Neural cell (in vitro differentiated cells): Measurements from ENCODE around the gene ZBTB17. TPM values are rescaled to one million over a fixed set of nuclear protein-coding genes. Genes with fewer than 3 reads are reported as not detected.
A peak's percentile ranks its signal among the peaks of the same experiment; 100 is the strongest.

ENCODE experiments used
- H2AFZ ChIP-seq: fragments of 200-600, 300-800 bp; sonication (generic), shearing (Covaris generic); 2 replicates; pipeline ENCODE4 v1.6.0; 2014; ENCODE audit warnings: low read depth, mild to moderate bottlenecking, antibody characterized with exemption, low read length, moderate library complexity
- H3F3A ChIP-seq: fragments of 200-600 bp; shearing (Covaris generic); 2 replicates; pipeline ENCODE4 v1.6.1; 2016; ENCODE audit warnings: mild to moderate bottlenecking, moderate library complexity, mixed read lengths, antibody characterized with exemption, low read length; ENCODE audit not compliant: insufficient read depth, poor library complexity, severe bottlenecking
- H3K27ac ChIP-seq: fragments of 200-600, 300-800 bp; sonication (generic), shearing (Covaris generic); 2 replicates; pipeline ENCODE4 v1.5.1; 2014; ENCODE audit warnings: mild to moderate bottlenecking, low read length, moderate library complexity
- H3K27me3 ChIP-seq: fragments of 300-800, 200-600 bp; sonication (generic), shearing (Covaris generic); 2 replicates; pipeline ENCODE4 v1.6.0; 2014; ENCODE audit warnings: mild to moderate bottlenecking, low read depth, low read length, moderate library complexity; ENCODE audit not compliant: insufficient read depth
- H3K36me3 ChIP-seq: fragments of 300-800, 200-600 bp; sonication (generic), shearing (Covaris generic); 2 replicates; pipeline ENCODE4 v1.5.1; 2014; ENCODE audit warnings: mild to moderate bottlenecking, antibody characterized with exemption, low read length, moderate library complexity; ENCODE audit not compliant: insufficient read depth
- H3K4me2 ChIP-seq: fragments of 300-800, 200-600 bp; sonication (generic), shearing (Covaris generic); 2 replicates; pipeline ENCODE4 v1.6.0; 2014; ENCODE audit warnings: mild to moderate bottlenecking, low read length
- H3K4me3 ChIP-seq: fragments of 300-800, 200-600 bp; sonication (generic), shearing (Covaris generic); 2 replicates; pipeline ENCODE4 v1.5.1; 2014; ENCODE audit warnings: mild to moderate bottlenecking, low read length, moderate library complexity
- H3K79me2 ChIP-seq: fragments of 200-600 bp; shearing (Covaris generic); replicated peaks from 2 replicates; pipeline ENCODE4 v1.6.0; 2014; ENCODE audit warnings: mild to moderate bottlenecking, low read length, moderate library complexity; ENCODE audit not compliant: insufficient read depth
- H3K9ac ChIP-seq: fragments of 300-800, 200-600 bp; sonication (generic), shearing (Covaris generic); 2 replicates; pipeline ENCODE4 v1.6.1; 2016; ENCODE audit warnings: mild to moderate bottlenecking, low read length, mixed read lengths
- H3K9me2 ChIP-seq: fragments of 200-600 bp; shearing (Covaris generic); 2 replicates; pipeline ENCODE4 v1.6.1; 2016; ENCODE audit warnings: mild to moderate bottlenecking, low read length, mixed read lengths; ENCODE audit not compliant: insufficient read depth
- H3K9me3 ChIP-seq: fragments of 200-600, 300-800 bp; sonication (generic), shearing (Covaris generic); 2 replicates; pipeline ENCODE4 v1.6.1; 2016; ENCODE audit warnings: mild to moderate bottlenecking, mixed run types, low read length, moderate library complexity, mixed read lengths
- H4K20me1 ChIP-seq: fragments of 200-600 bp; shearing (Covaris generic); 2 replicates; pipeline ENCODE4 v1.6.1; 2016; ENCODE audit warnings: mild to moderate bottlenecking, mixed run types; ENCODE audit not compliant: insufficient read depth
- CTCF ChIP-seq: fragments of 450-650 bp; IDR thresholded peaks from 2 replicates; pipeline ENCODE4 v1.5.1; 2014; ENCODE audit warnings: antibody characterized with exemption, mild to moderate bottlenecking, moderate library complexity; ENCODE audit not compliant: poor library complexity, severe bottlenecking
- EP300 ChIP-seq: fragments of 450-650 bp; conservative IDR thresholded peaks from 2 replicates; pipeline ENCODE4 v1.6.1; 2014; ENCODE audit warnings: antibody characterized with exemption, mild to moderate bottlenecking, moderate library complexity; ENCODE audit not compliant: poor library complexity, severe bottlenecking
- EZH2 ChIP-seq: fragments of 200-600, 300-800 bp; shearing (Covaris generic), sonication (generic); IDR thresholded peaks from 2 replicates; pipeline ENCODE4 v1.6.1; 2014; ENCODE audit warnings: antibody characterized with exemption, low read length, borderline replicate concordance, mild to moderate bottlenecking; ENCODE audit not compliant: insufficient read depth, poor library complexity, severe bottlenecking
- MXI1 ChIP-seq: fragments of 450-650 bp; conservative IDR thresholded peaks from 2 replicates; pipeline ENCODE4 v1.6.1; 2014; ENCODE audit warnings: antibody characterized with exemption, mild to moderate bottlenecking; ENCODE audit not compliant: poor library complexity, severe bottlenecking
- POLR2AphosphoS5 ChIP-seq: IDR thresholded peaks from 2 replicates; pipeline ENCODE4 v1.6.1; 2012
- RAD21 ChIP-seq: fragments of 450-650 bp; conservative IDR thresholded peaks from 2 replicates; pipeline ENCODE4 v1.6.1; 2014; ENCODE audit warnings: antibody characterized with exemption, mild to moderate bottlenecking, moderate library complexity
- REST ChIP-seq: IDR thresholded peaks from 2 replicates; pipeline ENCODE4 v1.6.1; 2012; ENCODE audit warnings: borderline replicate concordance
- SMC3 ChIP-seq: fragments of 450-650 bp; conservative IDR thresholded peaks from 2 replicates; pipeline ENCODE4 v1.6.1; 2014; ENCODE audit warnings: antibody characterized with exemption, mild to moderate bottlenecking, moderate library complexity; ENCODE audit not compliant: poor library complexity
- TAF1 ChIP-seq: IDR thresholded peaks from 2 replicates; pipeline ENCODE4 v1.6.1; 2012; ENCODE audit warnings: low read depth
- polyA plus RNA-seq: library from polyadenylated mRNA; depleted of rRNA; stranded (reverse); fragments of >200 nt; gene quantifications from 2 replicates; pipeline ENCODE4 v1.2.3, GENCODE V29; 2014

The ZBTB17 gene
- polyA plus RNA-seq, 1 donor from 2014 or later = 114 TPM

DNA sequence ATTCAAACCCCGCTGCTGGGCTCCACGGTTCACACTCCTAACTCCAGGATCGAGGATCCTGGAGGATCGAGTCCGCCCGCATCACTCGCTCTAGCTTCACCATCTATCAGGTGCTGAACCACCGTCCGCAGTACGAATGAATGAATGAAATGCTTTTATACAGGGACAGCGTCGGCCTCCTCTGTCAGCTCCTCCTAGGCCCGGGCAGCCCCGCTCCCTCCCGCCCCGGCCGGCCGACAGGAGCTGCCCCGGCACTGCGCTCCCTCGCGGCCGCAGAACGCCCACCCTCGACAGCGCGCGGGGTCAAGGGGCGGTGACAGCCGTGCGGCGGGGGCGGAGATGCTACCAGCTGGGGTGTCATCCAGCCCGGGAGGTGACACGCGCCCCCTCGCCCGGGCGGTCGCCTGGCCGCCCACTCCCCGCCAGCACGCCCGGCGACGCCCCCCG is 520 bp downstream of the ZBTB17 start:
- Histone ChIP-seq H3K9me2 (no peaks in the 10 kb centered on the region), H3F3A (no peaks in the 10 kb centered on the region), H3K9me3 (no peaks in the 10 kb centered on the region), H3K36me3 (peaks cover 12% of the 10 kb centered on the region), H3K27me3 (no peaks in the 10 kb centered on the region), H3K4me3 (peak overlapping the region; percentile 73), H3K9ac (peak overlapping the region; percentile 96), H3K27ac (peak overlapping the region; percentile 95), H2AFZ (peak overlapping the region; percentile 92), H4K20me1 (no peaks in the 10 kb centered on the region), H3K4me2 (peak overlapping the region; percentile 99), H3K79me2 (peaks cover 29% of the 10 kb centered on the region)
- no peak for TF ChIP-seq EP300
- TF ChIP-seq EZH2 = no peak
- TF ChIP-seq RAD21 = peak; percentile 48
- peak; percentile 58 for TF ChIP-seq CTCF
- TF ChIP-seq REST = no peak
- peak; percentile 45 for TF ChIP-seq MXI1
- peak; percentile 58 for TF ChIP-seq SMC3

- peak overlapping the region; percentile 96 for H3K9ac ChIP-seq
- no peaks in the 10 kb centered on the region for H4K20me1 ChIP-seq
- H3K27me3 ChIP-seq = no peaks in the 10 kb centered on the region
- H3K9me3 ChIP-seq = no peaks in the 10 kb centered on the region
- no peaks in the 10 kb centered on the region for H3F3A ChIP-seq
- peaks cover 14% of the 10 kb centered on the region for H3K36me3 ChIP-seq
- peaks cover 32% of the 10 kb centered on the region for H3K79me2 ChIP-seq
- no peaks in the 10 kb centered on the region for H3K9me2 ChIP-seq
- peak overlapping the region; percentile 95 for H3K27ac ChIP-seq
- H3K4me2 ChIP-seq = peak overlapping the region; percentile 99
- peak overlapping the region; percentile 73 for H3K4me3 ChIP-seq
- peak overlapping the region; percentile 46 for H2AFZ ChIP-seq
- TF ChIP-seq TAF1 (no peak), REST (no peak), CTCF (no peak), EP300 (no peak), POLR2AphosphoS5 (no peak), EZH2 (no peak), MXI1 (no peak), SMC3 (no peak), RAD21 (no peak)
Measured at GRCh38 chr1:15974855-15975254, 1.0 kb downstream of the ZBTB17 start.
